ENCODE results near the gene NLRP1. TPM values are rescaled to one million over a fixed set of nuclear protein-coding genes. Genes with fewer than 3 reads are reported as not detected.

NLRP1 gene
- total and polyA plus RNA-seq, 2 donors (not counting 3 experiments of a cell fraction or from before 2014, with no cell fraction given) = 43.8 to 53.9 TPM

GRCh38 chr17:5488752-5489151, 95.6 kb downstream of the NLRP1 start:
- BruUV-seq (replicated peaks) = TSS peak; percentile 0
- peaks cover 5 to 16% of the 10 kb centered on the region in 2 experiments for H3K36me3 ChIP-seq (ENCODE audit: control insufficient read depth in 2 of 2, extremely low read depth in 1 of 2, insufficient read depth in 2 of 2, low read length in 2 of 2)

More at GRCh38 chr17:5488752-5489151, 95.6 kb downstream of the NLRP1 start:
- H3K9ac ChIP-seq (replicated peaks; ENCODE audit: extremely low read depth, insufficient read depth, low read length) = no peak overlapping the region
- ChIA-PET POLR2A (interaction anchor here (0.5 kb wide), 1 partner anchor 9 kb away, joined by 4 read pairs; no protein-coding TSS in a partner anchor), CTCF (interaction anchor here (1.0 kb wide), 1 partner anchor 50 kb away, joined by 3 read pairs; the partner anchor contains the start of gene C1QBP)
- no peak overlapping the region for H3K27ac ChIP-seq (ENCODE audit: insufficient read depth, low read depth, low read length)
- no peak overlapping the region for H2AFZ ChIP-seq (ENCODE audit: low read depth, low read length)
- H3K4me1 ChIP-seq (ENCODE audit: control insufficient read depth, extremely low read depth, insufficient read depth, low read length) = peaks cover 20% of the 10 kb centered on the region
- FAIRE-seq = no peak
- intact Hi-C loops (cut with micrococcal nuclease) = loop anchor here (5.0 kb wide), 1 partner anchor 954 kb away; the partner anchor contains the start of gene PIMREG
- no peaks in the 10 kb centered on the region for H3K9me1 ChIP-seq (replicated peaks; ENCODE audit: control insufficient read depth, extremely low read depth, insufficient read depth, low read length)
- TF ChIP-seq EZH2 (IDR thresholded peaks at IDR 0.05; ENCODE audit: borderline replicate concordance, low read depth, low read length, severe bottlenecking) (no peak), GATA2 (IDR thresholded peaks at IDR 0.05; ENCODE audit: insufficient read depth, insufficient read length, low read depth, low read length) (no peak), CTCF (IDR thresholded peaks at IDR 0.05; ENCODE audit: extremely low read depth in 1 of 2, insufficient read depth in 1 of 2, low read depth in 1 of 2, low read length in 2 of 2) (no peak), POLR2A (IDR thresholded peaks at IDR 0.05; ENCODE audit: low read depth, low read length) (no peak), MYC (IDR thresholded peaks at IDR 0.05; ENCODE audit: low read depth, low read length) (no peak), MAX (IDR thresholded peaks at IDR 0.05; ENCODE audit: insufficient read depth, insufficient read length) (no peak), FOS (IDR thresholded peaks at IDR 0.05; ENCODE audit: borderline replicate concordance, insufficient read depth, low read length) (no peak), JUN (IDR thresholded peaks at IDR 0.05; ENCODE audit: borderline replicate concordance, insufficient read depth, insufficient read length, low read depth) (no peak), POLR2AphosphoS5 (IDR thresholded peaks at IDR 0.05; ENCODE audit: insufficient read depth, low read depth, low read length) (no peak)
- no peak for DNase-seq (ENCODE audit: low read depth, low spot score)
- H3K9me3 ChIP-seq (replicated peaks; ENCODE audit: control insufficient read depth, insufficient read depth, low read length) = no peaks in the 10 kb centered on the region
- H4K20me1 ChIP-seq (replicated peaks; ENCODE audit: control insufficient read depth, extremely low read depth, insufficient read depth, low read length) = no peaks in the 10 kb centered on the region
- no peaks in the 10 kb centered on the region for H3K27me3 ChIP-seq (ENCODE audit: control insufficient read depth in 2 of 2, insufficient read depth in 2 of 2, low read length in 2 of 2)
- no peak overlapping the region for H3K4me2 ChIP-seq (ENCODE audit: insufficient read depth, low read length)
- dilution Hi-C loops (cut with MboI; ENCODE audit: extremely low pct_ligation_motif_present, low sequenced_read_pairs) = no loop called here
- H3K79me2 ChIP-seq (ENCODE audit: control insufficient read depth, insufficient read depth, low read length) = peaks cover 45% of the 10 kb centered on the region
- no peak overlapping the region for H3K4me3 ChIP-seq (replicated peaks in 1 of 3; ENCODE audit: insufficient read depth in 1 of 3, low read depth in 1 of 3, low read length in 3 of 3)

Measured in endothelial cell of umbilical vein (primary cell).